ENCODE data around the gene COL15A1. TPM values are rescaled to one million over a fixed set of nuclear protein-coding genes. Genes with fewer than 3 reads are reported as not detected.

Gene COL15A1
- total and polyA plus RNA-seq, 4 donors = 21.4 to 94.4 (median 57.3) TPM

GRCh38 chr9:99054581-99054980 lies 110.9 kb downstream of the COL15A1 start:
- H3K27ac ChIP-seq (ENCODE audit: low read depth, low read length) = no peak overlapping the region
- 94% methylated on average over 2 of the region's 2 CpGs for WGBS (ENCODE audit: insufficient coverage)

GRCh38 chr9:99055384-99055783 lies 111.7 kb downstream of the COL15A1 start:
- no peak for DNase-seq (ENCODE audit: low read depth in 4 of 6, low spot score in 6 of 6)
- H3K4me1 ChIP-seq (ENCODE audit: control insufficient read depth, insufficient read depth, low read length) = peaks cover 4% of the 10 kb centered on the region
- H3K27ac ChIP-seq (ENCODE audit: low read depth, low read length) = no peak overlapping the region
- H3K36me3 ChIP-seq (ENCODE audit: control insufficient read depth, insufficient read depth, low read length) = no peaks in the 10 kb centered on the region
- WGBS (ENCODE audit: insufficient coverage) = no CpG with 5 or more reads among the region's 1 CpG
- H3K27me3 ChIP-seq (ENCODE audit: control insufficient read depth, insufficient read depth, low read length) = no peaks in the 10 kb centered on the region
- H3K9me3 ChIP-seq (ENCODE audit: control insufficient read depth, insufficient read depth, low read length) = no peaks in the 10 kb centered on the region
- no peak overlapping the region for H3K4me3 ChIP-seq (ENCODE audit: low read depth, low read length)

More at GRCh38 chr9:99054581-99054980, 110.9 kb downstream of the COL15A1 start:
- Histone ChIP-seq H3K4me3 (ENCODE audit: low read depth, low read length) (no peak overlapping the region), H3K27me3 (ENCODE audit: control insufficient read depth, insufficient read depth, low read length) (no peaks in the 10 kb centered on the region), H3K4me1 (ENCODE audit: control insufficient read depth, insufficient read depth, low read length) (peaks cover 4% of the 10 kb centered on the region), H3K9me3 (ENCODE audit: control insufficient read depth, insufficient read depth, low read length) (no peaks in the 10 kb centered on the region), H3K36me3 (ENCODE audit: control insufficient read depth, insufficient read depth, low read length) (no peaks in the 10 kb centered on the region)
- no peak for DNase-seq (ENCODE audit: low read depth in 4 of 6, low spot score in 6 of 6)

- no peaks in the 10 kb centered on the region for H3K27me3 ChIP-seq (ENCODE audit: control insufficient read depth, insufficient read depth, low read length)
- H3K4me1 ChIP-seq (ENCODE audit: control insufficient read depth, insufficient read depth, low read length) = peaks cover 4% of the 10 kb centered on the region
- no peak for DNase-seq (ENCODE audit: low read depth in 4 of 6, low spot score in 6 of 6)
- H3K36me3 ChIP-seq (ENCODE audit: control insufficient read depth, insufficient read depth, low read length) = no peaks in the 10 kb centered on the region
- 96% methylated on average over 5 of the region's 6 CpGs for WGBS (ENCODE audit: insufficient coverage)
- no peaks in the 10 kb centered on the region for H3K9me3 ChIP-seq (ENCODE audit: control insufficient read depth, insufficient read depth, low read length)
- no peak overlapping the region for H3K4me3 ChIP-seq (ENCODE audit: low read depth, low read length)
- H3K27ac ChIP-seq (ENCODE audit: low read depth, low read length) = no peak overlapping the region
These were observed 112.5 kb downstream of the COL15A1 start for GRCh38 chr9:99056186-99056585.

- no CpG with 5 or more reads among the region's 5 CpGs for WGBS (ENCODE audit: insufficient coverage)
- no peak overlapping the region for H3K27ac ChIP-seq (ENCODE audit: low read depth, low read length)
- no peaks in the 10 kb centered on the region for H3K9me3 ChIP-seq (ENCODE audit: control insufficient read depth, insufficient read depth, low read length)
- H3K36me3 ChIP-seq (ENCODE audit: control insufficient read depth, insufficient read depth, low read length) = no peaks in the 10 kb centered on the region
- H3K4me1 ChIP-seq (ENCODE audit: control insufficient read depth, insufficient read depth, low read length) = peaks cover 4% of the 10 kb centered on the region
- no peaks in the 10 kb centered on the region for H3K27me3 ChIP-seq (ENCODE audit: control insufficient read depth, insufficient read depth, low read length)
- DNase-seq (ENCODE audit: low read depth in 4 of 6, low spot score in 6 of 6) = no peak
- no peak overlapping the region for H3K4me3 ChIP-seq (ENCODE audit: low read depth, low read length)
These were observed 113.4 kb downstream of the COL15A1 start for GRCh38 chr9:99056886-99057664.

- no peaks in the 10 kb centered on the region for H3K36me3 ChIP-seq (ENCODE audit: control insufficient read depth, insufficient read depth, low read length)
- no peak overlapping the region for H3K27ac ChIP-seq (ENCODE audit: low read depth, low read length)
- no peak overlapping the region for H3K4me3 ChIP-seq (ENCODE audit: low read depth, low read length)
- peaks cover 4% of the 10 kb centered on the region for H3K4me1 ChIP-seq (ENCODE audit: control insufficient read depth, insufficient read depth, low read length)
- no peaks in the 10 kb centered on the region for H3K27me3 ChIP-seq (ENCODE audit: control insufficient read depth, insufficient read depth, low read length)
- no peaks in the 10 kb centered on the region for H3K9me3 ChIP-seq (ENCODE audit: control insufficient read depth, insufficient read depth, low read length)
- 83% methylated on average over 6 of the region's 7 CpGs for WGBS (ENCODE audit: insufficient coverage)
- DNase-seq (ENCODE audit: low read depth in 4 of 6, low spot score in 6 of 6) = no peak
These were observed 114.2 kb downstream of the COL15A1 start for GRCh38 chr9:99057665-99058625.

- H3K27me3 ChIP-seq (ENCODE audit: control insufficient read depth, insufficient read depth, low read length) = no peaks in the 10 kb centered on the region
- no peaks in the 10 kb centered on the region for H3K9me3 ChIP-seq (ENCODE audit: control insufficient read depth, insufficient read depth, low read length)
- no peaks in the 10 kb centered on the region for H3K4me1 ChIP-seq (ENCODE audit: control insufficient read depth, insufficient read depth, low read length)
- no peak for DNase-seq (ENCODE audit: low read depth in 4 of 6, low spot score in 6 of 6)
- H3K36me3 ChIP-seq (ENCODE audit: control insufficient read depth, insufficient read depth, low read length) = no peaks in the 10 kb centered on the region
- H3K27ac ChIP-seq (ENCODE audit: low read depth, low read length) = peak overlapping the region; percentile 6
- no peak overlapping the region for H3K4me3 ChIP-seq (ENCODE audit: low read depth, low read length)
- 89% methylated on average over 6 of the region's 8 CpGs for WGBS (ENCODE audit: insufficient coverage)
These were observed 115.5 kb downstream of the COL15A1 start for GRCh38 chr9:99058964-99059921.

- H3K9me3 ChIP-seq (ENCODE audit: control insufficient read depth, insufficient read depth, low read length) = no peaks in the 10 kb centered on the region
- WGBS (ENCODE audit: insufficient coverage) = 86% methylated on average over 1 of the region's 2 CpGs
- no peak for DNase-seq (ENCODE audit: low read depth in 4 of 6, low spot score in 6 of 6)
- H3K27me3 ChIP-seq (ENCODE audit: control insufficient read depth, insufficient read depth, low read length) = no peaks in the 10 kb centered on the region
- H3K27ac ChIP-seq (ENCODE audit: low read depth, low read length) = no peak overlapping the region
- H3K4me3 ChIP-seq (ENCODE audit: low read depth, low read length) = no peak overlapping the region
- H3K36me3 ChIP-seq (ENCODE audit: control insufficient read depth, insufficient read depth, low read length) = no peaks in the 10 kb centered on the region
- H3K4me1 ChIP-seq (ENCODE audit: control insufficient read depth, insufficient read depth, low read length) = no peaks in the 10 kb centered on the region
These were observed 116.9 kb downstream of the COL15A1 start for GRCh38 chr9:99060621-99061020.

GRCh38 chr9:99062549-99062948 lies 118.8 kb downstream of the COL15A1 start:
- no peak overlapping the region for H3K27ac ChIP-seq (ENCODE audit: low read depth, low read length)
- no peaks in the 10 kb centered on the region for H3K27me3 ChIP-seq (ENCODE audit: control insufficient read depth, insufficient read depth, low read length)
- no peaks in the 10 kb centered on the region for H3K36me3 ChIP-seq (ENCODE audit: control insufficient read depth, insufficient read depth, low read length)
- no peak overlapping the region for H3K4me3 ChIP-seq (ENCODE audit: low read depth, low read length)
- no peaks in the 10 kb centered on the region for H3K4me1 ChIP-seq (ENCODE audit: control insufficient read depth, insufficient read depth, low read length)
- H3K9me3 ChIP-seq (ENCODE audit: control insufficient read depth, insufficient read depth, low read length) = no peaks in the 10 kb centered on the region
- no peak for DNase-seq (ENCODE audit: low read depth in 4 of 6, low spot score in 6 of 6)
- no CpG with 5 or more reads among the region's 1 CpG for WGBS (ENCODE audit: insufficient coverage)

GRCh38 chr9:99063522-99063921 lies 119.8 kb downstream of the COL15A1 start:
- H3K36me3 ChIP-seq (ENCODE audit: control insufficient read depth, insufficient read depth, low read length) = no peaks in the 10 kb centered on the region
- H3K27me3 ChIP-seq (ENCODE audit: control insufficient read depth, insufficient read depth, low read length) = no peaks in the 10 kb centered on the region
- no peaks in the 10 kb centered on the region for H3K9me3 ChIP-seq (ENCODE audit: control insufficient read depth, insufficient read depth, low read length)
- no peak for DNase-seq (ENCODE audit: low read depth in 4 of 6, low spot score in 6 of 6)
- no peak overlapping the region for H3K27ac ChIP-seq (ENCODE audit: low read depth, low read length)
- WGBS (ENCODE audit: insufficient coverage) = 100% methylated on average over 1 of the region's 1 CpG
- H3K4me1 ChIP-seq (ENCODE audit: control insufficient read depth, insufficient read depth, low read length) = no peaks in the 10 kb centered on the region
- H3K4me3 ChIP-seq (ENCODE audit: low read depth, low read length) = no peak overlapping the region
